ENCODE results near the gene VAMP8.
A peak's percentile ranks its signal among the peaks of the same experiment; 100 is the strongest.
"Not testable (repeated sequence)": the region's sequence is repeated elsewhere in the genome, so short reads cannot be mapped to it uniquely, and the experiment has no call there.

VAMP8 gene

GRCh38 chr2:85607268-85608215, 30.2 kb downstream of the VAMP8 start:
- no peak for ATAC-seq
- Mint-ChIP-seq H3K9me3 (no peaks in the 10 kb centered on the region), H3K27me3 (no peaks in the 10 kb centered on the region), H3K27ac (peak overlapping the region in 1 of 2 donors; percentile 69), H3K4me1 (peaks cover 43% of the 10 kb centered on the region), H3K4me3 (peak overlapping the region in 1 of 2 donors; percentile 22)
- DNase-seq = no peak

- H3K4me1 Mint-ChIP-seq = peaks cover 45% of the 10 kb centered on the region
- ATAC-seq = no peak
- DNase-seq = peak in 1 of 2 donors; percentile 16
- peak overlapping the region; percentile 90 to 100 for H3K4me3 Mint-ChIP-seq
- H3K27me3 Mint-ChIP-seq = no peaks in the 10 kb centered on the region
- peak overlapping the region; percentile 98 to 99 for H3K27ac Mint-ChIP-seq
- no peaks in the 10 kb centered on the region for H3K9me3 Mint-ChIP-seq
Measured at GRCh38 chr2:85611217-85611704, 33.9 kb downstream of the VAMP8 start.

GRCh38 chr2:85611705-85612587, 34.6 kb downstream of the VAMP8 start, which contains the start of gene C2orf68:
C2orf68 (minus strand) TSS chr2:85612066; CDS start chr2:85611984, 82 bp downstream.
- DNase-seq (peak; percentile 83 to 92), ATAC-seq (peak; percentile 88)
- H3K27me3 Mint-ChIP-seq = no peaks in the 10 kb centered on the region
- H3K4me3 Mint-ChIP-seq = peak within 1 kb of the TSS; percentile 90 to 100
- peaks cover 45% of the 10 kb centered on the region for H3K4me1 Mint-ChIP-seq
- H3K9me3 Mint-ChIP-seq = no peaks in the 10 kb centered on the region
- H3K27ac Mint-ChIP-seq = peak within 1 kb of the TSS; percentile 98 to 99

GRCh38 chr2:85613717-85614515, 36.5 kb downstream of the VAMP8 start:
- Mint-ChIP-seq H3K9me3 (no peaks in the 10 kb centered on the region), H3K27me3 (no peaks in the 10 kb centered on the region), H3K27ac (no peak overlapping the region), H3K4me1 (peaks cover 46% of the 10 kb centered on the region), H3K4me3 (peak overlapping the region in 1 of 2 donors; percentile 100)
- ATAC-seq = no peak
- no peak for DNase-seq

- H3K4me1 Mint-ChIP-seq = peaks cover 42% of the 10 kb centered on the region
- not testable (repeated sequence) for H3K27me3 Mint-ChIP-seq, ATAC-seq, DNase-seq, H3K27ac Mint-ChIP-seq, H3K9me3 Mint-ChIP-seq, H3K4me3 Mint-ChIP-seq
Measured at GRCh38 chr2:85614757-85615156, 37.4 kb downstream of the VAMP8 start.

GRCh38 chr2:85615413-85615728, 38.0 kb downstream of the VAMP8 start:
- H3K9me3 Mint-ChIP-seq = no peaks in the 10 kb centered on the region
- H3K27me3 Mint-ChIP-seq = no peaks in the 10 kb centered on the region
- H3K4me3 Mint-ChIP-seq = peak overlapping the region; percentile 96 to 98
- DNase-seq (no peak), ATAC-seq (no peak)
- H3K27ac Mint-ChIP-seq = peak overlapping the region in 1 of 2 donors; percentile 99
- H3K4me1 Mint-ChIP-seq = peaks cover 37% of the 10 kb centered on the region

GRCh38 chr2:85617723-85618122, 40.3 kb downstream of the VAMP8 start:
- DNase-seq, H3K9me3 Mint-ChIP-seq, ATAC-seq, H3K27me3 Mint-ChIP-seq: not testable (repeated sequence)
- Mint-ChIP-seq H3K4me1 (peaks cover 31% of the 10 kb centered on the region), H3K27ac (peak overlapping the region in 1 of 2 donors; percentile 99), H3K4me3 (peak overlapping the region; percentile 96 to 98)

GRCh38 chr2:85619617-85620016, 42.2 kb downstream of the VAMP8 start:
- Mint-ChIP-seq H3K4me1 (peaks cover 23% of the 10 kb centered on the region), H3K27me3 (no peaks in the 10 kb centered on the region), H3K4me3 (no peak overlapping the region), H3K9me3 (no peaks in the 10 kb centered on the region), H3K27ac (no peak overlapping the region)
- no peak for ATAC-seq
- DNase-seq = no peak

GRCh38 chr2:85621338-85621737, 44.0 kb downstream of the VAMP8 start:
- Mint-ChIP-seq H3K9me3 (no peaks in the 10 kb centered on the region), H3K4me1 (peaks cover 17% of the 10 kb centered on the region), H3K4me3 (no peak overlapping the region), H3K27me3 (no peaks in the 10 kb centered on the region), H3K27ac (no peak overlapping the region)
- DNase-seq (no peak), ATAC-seq (no peak)

- no peak overlapping the region for H3K27ac Mint-ChIP-seq
- ATAC-seq = no peak
- peaks cover 18% of the 10 kb centered on the region for H3K4me1 Mint-ChIP-seq
- no peak for DNase-seq
- no peaks in the 10 kb centered on the region for H3K9me3 Mint-ChIP-seq
- no peak overlapping the region for H3K4me3 Mint-ChIP-seq
- H3K27me3 Mint-ChIP-seq = no peaks in the 10 kb centered on the region
Measured at GRCh38 chr2:85623991-85624390, 46.6 kb downstream of the VAMP8 start.

GRCh38 chr2:85628658-85629057, 51.3 kb downstream of the VAMP8 start:
- ATAC-seq (peak; percentile 99), DNase-seq (peak in 1 of 2 donors; percentile 21)
- no peaks in the 10 kb centered on the region for H3K9me3 Mint-ChIP-seq
- H3K27ac Mint-ChIP-seq = peak overlapping the region; percentile 50 to 78
- H3K27me3 Mint-ChIP-seq = no peaks in the 10 kb centered on the region
- peaks cover 28% of the 10 kb centered on the region for H3K4me1 Mint-ChIP-seq
- H3K4me3 Mint-ChIP-seq = peak overlapping the region; percentile 52 to 56

- ATAC-seq (no peak), DNase-seq (no peak)
- Mint-ChIP-seq H3K27ac (peak overlapping the region in 1 of 2 donors; percentile 88), H3K9me3 (no peaks in the 10 kb centered on the region), H3K27me3 (no peaks in the 10 kb centered on the region), H3K4me3 (no peak overlapping the region), H3K4me1 (peaks cover 28% of the 10 kb centered on the region)
Measured at GRCh38 chr2:85631316-85631715, 53.9 kb downstream of the VAMP8 start.

All from stimulated activated naive CD8-positive, alpha-beta T cell treated with anti-CD3 and anti-CD28 coated beads, Interleukin-15, amount 100 ng/mL, for 72 hours (primary cell).